ENCODE measurements around the gene SLC25A27.

Gene SLC25A27

DNA sequence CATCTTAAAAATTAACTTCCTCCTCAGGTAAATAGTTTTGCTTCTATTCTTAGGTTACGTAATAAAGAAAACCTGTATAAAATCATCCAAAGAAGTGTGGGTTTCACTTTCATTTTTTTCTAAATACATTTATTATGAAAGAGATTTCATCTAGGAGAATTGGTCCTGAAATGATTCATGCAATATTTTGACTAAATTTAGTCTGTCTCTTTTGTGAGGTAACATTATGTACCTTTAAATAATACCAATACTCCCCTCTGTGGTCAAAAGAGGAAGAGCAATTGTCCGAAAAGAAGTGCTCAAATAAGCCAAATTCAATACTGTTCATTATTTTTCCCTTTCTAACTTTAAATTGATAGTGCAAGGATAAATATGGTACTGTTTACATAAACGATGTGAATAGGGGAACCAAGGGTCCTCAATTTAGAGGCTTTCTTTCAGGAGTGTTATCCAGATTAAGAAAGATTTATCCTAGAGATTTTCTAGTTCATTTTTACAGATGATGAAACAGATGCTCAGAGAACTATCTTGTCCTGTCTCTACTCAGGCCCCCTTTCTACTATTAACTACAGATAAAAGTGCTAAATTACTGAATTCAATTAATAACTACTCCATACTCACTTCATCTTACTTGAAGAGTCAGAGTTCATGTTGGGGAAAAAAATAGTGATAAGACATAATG, 26.4 kb upstream of the SLC25A27 start:
- TF ChIP-seq, protein P1, sequence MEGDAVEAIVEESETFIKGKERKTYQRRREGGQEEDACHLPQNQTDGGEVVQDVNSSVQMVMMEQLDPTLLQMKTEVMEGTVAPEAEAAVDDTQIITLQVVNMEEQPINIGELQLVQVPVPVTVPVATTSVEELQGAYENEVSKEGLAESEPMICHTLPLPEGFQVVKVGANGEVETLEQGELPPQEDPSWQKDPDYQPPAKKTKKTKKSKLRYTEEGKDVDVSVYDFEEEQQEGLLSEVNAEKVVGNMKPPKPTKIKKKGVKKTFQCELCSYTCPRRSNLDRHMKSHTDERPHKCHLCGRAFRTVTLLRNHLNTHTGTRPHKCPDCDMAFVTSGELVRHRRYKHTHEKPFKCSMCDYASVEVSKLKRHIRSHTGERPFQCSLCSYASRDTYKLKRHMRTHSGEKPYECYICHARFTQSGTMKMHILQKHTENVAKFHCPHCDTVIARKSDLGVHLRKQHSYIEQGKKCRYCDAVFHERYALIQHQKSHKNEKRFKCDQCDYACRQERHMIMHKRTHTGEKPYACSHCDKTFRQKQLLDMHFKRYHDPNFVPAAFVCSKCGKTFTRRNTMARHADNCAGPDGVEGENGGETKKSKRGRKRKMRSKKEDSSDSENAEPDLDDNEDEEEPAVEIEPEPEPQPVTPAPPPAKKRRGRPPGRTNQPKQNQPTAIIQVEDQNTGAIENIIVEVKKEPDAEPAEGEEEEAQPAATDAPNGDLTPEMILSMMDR (IDR thresholded peaks at IDR 0.05; ENCODE audit: insufficient read depth, missing control alignments) = peak; percentile 66
- DNase-seq (ENCODE audit: insufficient read length, low spot score) (no peak), FAIRE-seq (peak; percentile 41)

DNA sequence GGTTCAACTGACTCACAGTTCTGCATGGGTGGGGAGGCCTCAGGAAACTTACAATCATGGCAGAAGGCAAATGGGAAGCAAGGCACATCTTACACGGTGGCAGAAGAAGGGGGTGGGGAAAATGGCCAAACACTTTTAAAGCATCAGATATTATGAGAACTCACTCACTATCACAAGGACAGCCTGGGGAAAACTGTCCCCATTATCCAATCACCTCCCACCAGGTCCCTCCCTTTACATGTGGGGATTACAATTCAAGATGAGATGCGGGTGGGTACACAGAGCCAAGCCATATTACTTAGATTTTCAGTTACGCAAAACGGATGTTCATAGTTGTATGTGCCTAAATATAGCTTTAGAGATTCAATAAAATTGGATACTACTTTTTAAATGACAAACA, 25.8 kb upstream of the SLC25A27 start:
- TF ChIP-seq, protein P1 (IDR thresholded peaks at IDR 0.05; ENCODE audit: insufficient read depth, missing control alignments) = no peak
- no peak for FAIRE-seq
- no peak for DNase-seq (ENCODE audit: insufficient read length, low spot score)

DNA sequence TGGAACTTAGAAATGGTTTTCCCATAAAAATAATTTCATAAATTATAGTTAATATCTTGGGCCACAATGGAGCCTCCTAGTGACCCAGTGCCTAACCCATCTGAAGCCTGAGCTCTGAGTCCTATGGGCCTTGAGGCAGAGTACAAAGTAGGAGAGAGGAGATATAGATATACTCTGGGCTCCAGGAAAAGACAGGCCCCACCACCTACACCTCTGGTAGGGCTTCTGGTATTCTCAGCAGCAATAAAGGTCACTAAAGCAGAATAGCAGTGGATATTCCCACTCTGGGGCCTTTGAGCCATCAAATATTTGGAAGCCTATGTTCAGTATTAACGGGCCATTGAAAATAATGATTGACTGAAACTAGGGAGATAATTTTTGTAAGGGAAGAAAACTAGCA, 24.3 kb upstream of the SLC25A27 start:
- FAIRE-seq = no peak
- TF ChIP-seq, protein P1 (IDR thresholded peaks at IDR 0.05; ENCODE audit: insufficient read depth, missing control alignments) = no peak
- DNase-seq (ENCODE audit: insufficient read length, low spot score) = no peak

DNA sequence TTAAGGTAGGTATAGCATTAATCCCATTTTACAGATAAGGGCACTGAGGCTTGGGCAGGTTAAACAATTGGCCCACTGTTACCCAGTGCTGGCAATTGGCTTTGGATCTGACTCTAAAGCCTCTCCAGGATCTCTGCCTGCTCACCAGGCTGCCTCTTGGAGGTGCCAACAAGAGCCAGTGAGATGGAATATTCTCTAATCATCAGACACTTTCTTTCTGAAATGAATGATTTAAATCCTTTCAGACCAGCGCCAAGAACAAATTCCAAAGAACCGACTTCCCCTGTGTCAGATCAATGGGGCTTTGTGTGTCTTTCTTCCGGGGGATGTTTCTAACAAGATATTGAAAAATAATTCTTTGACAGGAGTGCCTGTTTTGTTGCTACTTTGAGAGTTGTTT, 23.8 kb upstream of the SLC25A27 start:
- no peak for DNase-seq (ENCODE audit: insufficient read length, low spot score)
- FAIRE-seq = no peak

DNA sequence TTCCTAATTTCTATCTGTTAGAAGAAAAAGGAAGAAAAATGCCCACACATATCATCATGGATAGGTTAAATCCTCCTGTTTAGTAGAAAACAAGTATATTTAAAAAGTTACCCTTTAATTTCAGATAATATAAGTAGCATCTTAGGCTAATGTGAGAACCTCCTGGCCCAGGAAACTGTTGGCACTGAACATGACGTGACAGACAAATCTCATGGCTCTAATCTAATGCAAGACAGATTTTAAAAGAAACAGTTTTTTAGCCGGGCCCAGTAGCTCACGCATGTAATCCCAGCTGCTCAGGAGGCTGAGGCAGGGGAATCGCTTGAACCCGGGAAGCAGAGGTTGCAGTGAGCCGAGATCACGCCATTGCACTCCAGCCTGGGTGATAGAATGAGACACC, 23.1 kb upstream of the SLC25A27 start:
- FAIRE-seq (no peak), DNase-seq (ENCODE audit: insufficient read length, low spot score) (no peak)
- TF ChIP-seq, protein P1 (IDR thresholded peaks at IDR 0.05; ENCODE audit: insufficient read depth, missing control alignments) = no peak

More for the DNA sequence above, 23.8 kb upstream of the SLC25A27 start:
- TF ChIP-seq, protein P1 (IDR thresholded peaks at IDR 0.05; ENCODE audit: insufficient read depth, missing control alignments) = no peak

DNA sequence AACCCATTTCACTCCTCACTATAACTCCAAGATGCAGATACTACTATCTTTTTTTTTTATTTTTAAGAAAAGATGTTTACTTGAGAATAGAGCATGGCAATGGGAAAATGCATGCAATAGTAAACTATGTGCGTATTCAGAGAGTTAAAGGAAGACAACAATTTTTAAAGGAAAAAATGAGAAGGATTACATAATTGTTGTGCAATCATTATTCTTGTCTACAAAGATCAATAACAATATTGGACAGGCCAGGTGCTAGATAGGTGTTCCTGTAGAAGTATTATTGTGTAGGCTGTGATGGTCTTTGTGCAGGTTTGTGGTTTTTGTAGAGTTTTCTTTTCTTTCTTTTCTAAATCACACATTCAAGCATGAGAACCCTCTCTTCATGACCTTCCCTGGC, 20.7 kb upstream of the SLC25A27 start:
- FAIRE-seq = no peak
- TF ChIP-seq, protein P1 (IDR thresholded peaks at IDR 0.05; ENCODE audit: insufficient read depth, missing control alignments) = no peak
- DNase-seq (ENCODE audit: insufficient read length, low spot score) = no peak

DNA sequence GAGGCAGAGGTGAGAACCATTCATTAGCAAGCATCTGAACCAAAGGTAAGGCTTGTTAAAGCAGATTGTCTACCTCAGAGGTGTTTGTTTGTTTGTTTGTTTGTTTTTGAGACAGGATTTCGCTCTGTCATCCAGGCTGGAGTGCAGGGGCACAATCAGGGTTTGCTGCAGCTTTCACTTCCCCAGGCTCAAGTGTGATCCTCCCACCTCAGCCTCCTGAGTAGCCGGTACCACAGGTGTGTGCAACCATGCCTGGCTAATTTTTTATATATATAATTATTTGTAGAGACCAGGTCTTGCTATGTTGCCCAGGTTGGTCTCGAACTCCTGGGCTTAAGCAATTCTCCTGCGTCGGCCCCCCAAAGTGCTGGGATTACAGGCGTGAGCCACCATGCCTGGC, 17.3 kb upstream of the SLC25A27 start:
- no peak for FAIRE-seq
- DNase-seq (ENCODE audit: insufficient read length, low spot score) = no peak
- TF ChIP-seq, protein P1 (IDR thresholded peaks at IDR 0.05; ENCODE audit: insufficient read depth, missing control alignments) = no peak
